Motor neuron (in vitro differentiated cells): ENCODE measurements around the gene CPA1. TPM values are rescaled to one million over a fixed set of nuclear protein-coding genes. Genes with fewer than 3 reads are reported as not detected.

Source experiments
- ATAC-seq, 8 experiments: fragments of 200-7000 bp; cut with Tn5 transposase; replicated peaks in 6 of 8; 2 replicates each; pipeline ENCODE4 v1.8.0; 2021; ENCODE audit warnings: mild to moderate bottlenecking in 8 of 8, moderate library complexity in 8 of 8
- H3K27ac ChIP-seq, 2 donors: fragments of 250-450 bp; sonication (Bioruptor Pico); 2 replicates each; pipeline ENCODE4 v1.9.0; 2021; ENCODE audit warnings: antibody characterized with exemption in 2 of 2, mild to moderate bottlenecking in 2 of 2, moderate library complexity in 1 of 2
- H3K4me1 ChIP-seq, 2 donors: fragments of 250-450 bp; sonication (Bioruptor Pico); replicated peaks in 1 of 2; 2 replicates each; pipeline ENCODE4 v1.6.1; 2021; ENCODE audit warnings: antibody characterized with exemption in 2 of 2, mild to moderate bottlenecking in 2 of 2, moderate library complexity in 1 of 2
- H3K4me3 ChIP-seq, 5 donors: fragments of 250-450 bp; sonication (Bioruptor Pico); 2 replicates each; pipeline ENCODE4 v1.9.0; 2021; ENCODE audit warnings: antibody characterized with exemption in 5 of 5, mild to moderate bottlenecking in 5 of 5, moderate library complexity in 4 of 5
- WGBS, 10 experiments: fragments of 450-650 bp; shearing (Covaris generic); methylation state at CpG; one replicate each; pipeline ENCODE4 v1.0.0; 2022; 5-methylcytosine and 5-hydroxymethylcytosine counted together
- in situ Hi-C, 9 experiments: fragments of 400-800 bp; cut with MboI; loops; one replicate each; pipeline ENCODE4 v1.15.0; 2021; ENCODE audit warnings: low sequenced_read_pairs in 9 of 9, low pct_unique_long_range_greater_than_20kb in 2 of 9; ENCODE audit not compliant: unreplicated experiment in 9 of 9
- total RNA-seq, 8 experiments: library from RNA; unstranded; fragments of 300-600 nt; gene quantifications; 2 replicates each; pipeline versions ENCODE4 v1.2.3 to v1.2.4, GENCODE V29; 2022

CPA1 gene
- total RNA-seq, 8 experiments from 2014 or later: 0.18 to 0.91 (median 0.42) TPM; not detected in 2

DNA sequence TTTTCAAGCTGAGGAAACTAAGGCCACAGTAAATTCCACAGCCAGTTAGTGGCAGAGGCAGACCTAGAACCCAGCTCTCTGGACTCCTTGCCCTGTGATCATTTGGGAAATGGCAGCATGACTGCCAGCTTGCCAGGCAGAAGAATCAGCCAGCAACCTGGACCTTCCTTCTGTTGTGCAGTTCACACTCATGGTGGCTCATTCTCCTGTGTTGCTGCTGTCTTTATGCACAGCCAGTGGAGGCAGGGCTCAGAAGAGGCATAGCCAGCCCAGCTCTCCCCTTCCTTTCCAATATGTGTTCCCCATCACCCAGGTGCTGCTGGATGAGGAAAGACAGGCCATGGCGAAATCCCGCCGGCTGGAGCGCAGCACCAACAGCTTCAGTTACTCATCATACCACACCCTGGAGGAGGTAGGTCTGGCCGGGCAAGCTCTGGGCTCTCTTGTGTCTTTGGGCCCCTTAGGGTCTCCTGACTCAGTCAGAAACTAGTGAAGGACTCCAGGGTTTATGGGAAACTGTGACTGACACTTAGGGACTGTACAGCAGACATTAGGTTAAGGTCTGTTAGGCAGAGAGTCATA is 20.9 kb upstream of the CPA1 start:
- Histone ChIP-seq H3K4me3 (no peak overlapping the region), H3K27ac (no peak overlapping the region), H3K4me1 (peaks cover 14 to 18% of the 10 kb centered on the region in 2 donors)
- no peak for ATAC-seq
- WGBS, 10 experiments: 81 to 96% (median 89%) methylated on average over 3 to 4 of the region's 5 CpGs; no CpG with 5 or more reads in 7 of the 10 experiments
- in situ Hi-C loops: no loop called here

- 75 to 100% (median 89%) methylated on average over 1 to 3 of the region's 3 CpGs; no CpG with 5 or more reads in 3 of the 10 experiments for WGBS, 10 experiments
- H3K27ac ChIP-seq: no peak overlapping the region
- no peak overlapping the region for H3K4me3 ChIP-seq
- H3K4me1 ChIP-seq: peaks cover 26 to 29% of the 10 kb centered on the region in 2 donors
- ATAC-seq: no peak
- in situ Hi-C loops: no loop called here
These were observed 19.8 kb upstream of the CPA1 start for GRCh38 chr7:130360518-130360917.

- Histone ChIP-seq H3K4me1 (peaks cover 24 to 28% of the 10 kb centered on the region in 2 donors), H3K4me3 (no peak overlapping the region), H3K27ac (no peak overlapping the region)
- no peak for ATAC-seq
- in situ Hi-C loops: no loop called here
- 80 to 88% (median 87%) methylated on average over 1 to 6 of the region's 7 CpGs; no CpG with 5 or more reads in 5 of the 10 experiments for WGBS, 10 experiments
These were observed 18.6 kb upstream of the CPA1 start for GRCh38 chr7:130361681-130362080.

DNA sequence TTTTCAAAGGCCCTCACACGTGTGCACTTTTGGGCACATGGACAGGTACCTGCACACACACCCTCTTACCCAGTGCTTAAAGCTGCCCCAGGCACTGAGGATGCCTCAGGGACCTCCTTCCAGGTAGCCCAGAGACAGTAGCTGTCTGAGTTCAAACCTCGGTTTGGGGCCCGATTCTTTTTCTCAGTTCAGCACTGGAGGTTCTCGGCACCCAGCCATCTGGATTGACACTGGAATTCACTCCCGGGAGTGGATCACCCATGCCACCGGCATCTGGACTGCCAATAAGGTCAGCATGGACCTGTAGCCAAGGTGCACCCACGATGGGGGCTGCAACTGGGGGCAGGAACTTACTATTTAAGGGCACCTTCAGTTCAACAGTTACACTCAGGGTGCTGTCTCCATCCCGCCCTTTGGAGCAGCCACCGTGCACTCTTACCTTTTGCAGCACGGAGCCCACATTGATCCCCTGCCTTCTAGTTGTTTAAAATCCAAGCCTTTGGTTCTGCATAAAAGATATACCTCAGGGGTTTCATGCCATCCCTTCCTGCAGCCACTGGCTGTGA is 18.0 kb upstream of the CPA1 start:
- no peak for ATAC-seq
- in situ Hi-C loops: no loop called here
- no peak overlapping the region for H3K27ac ChIP-seq
- H3K4me3 ChIP-seq: no peak overlapping the region
- WGBS, 10 experiments: 40 to 100% (median 89%) methylated on average over 1 to 6 of the region's 10 CpGs; no CpG with 5 or more reads in 4 of the 10 experiments
- peaks cover 23 to 28% of the 10 kb centered on the region in 2 donors for H3K4me1 ChIP-seq

DNA sequence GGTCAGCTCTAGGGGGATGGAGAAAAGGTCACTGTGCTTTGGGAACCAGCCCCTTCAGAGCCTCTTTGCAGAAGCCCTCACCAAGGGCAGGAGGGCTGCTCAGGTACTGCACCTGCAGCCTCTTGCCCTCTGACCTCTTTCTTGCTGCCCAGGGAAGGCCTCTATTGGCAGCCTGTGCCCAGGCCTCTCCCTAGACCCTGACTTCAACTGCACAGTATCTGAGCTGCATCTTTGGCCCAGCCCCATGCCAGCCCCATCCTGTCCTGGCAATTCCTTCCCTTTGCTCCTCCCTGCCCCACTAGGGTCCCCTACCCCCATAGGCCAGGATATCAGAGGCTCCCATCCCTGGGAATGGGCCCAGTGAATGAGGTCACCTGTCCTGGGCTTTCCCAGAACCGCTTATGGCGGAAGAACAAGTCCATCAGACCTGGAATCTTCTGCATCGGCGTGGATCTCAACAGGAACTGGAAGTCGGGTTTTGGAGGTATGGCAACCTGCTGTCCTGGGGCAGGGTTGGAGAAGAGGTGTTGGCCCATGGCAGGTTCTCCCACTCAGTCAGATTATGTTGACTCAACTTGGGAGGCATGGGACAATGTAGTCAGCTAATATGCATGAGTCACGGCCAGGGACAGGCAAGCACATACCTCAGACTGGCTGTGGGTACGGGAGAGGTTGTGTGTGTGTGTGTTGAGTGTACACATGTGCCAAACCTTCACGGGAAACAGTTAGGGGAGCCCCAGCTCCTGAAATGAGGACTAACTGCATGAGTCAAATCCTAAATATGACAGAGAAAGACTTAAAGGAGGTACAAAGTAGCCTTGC is 17.1 kb upstream of the CPA1 start:
- 10 to 100% (median 39%) methylated on average over 2 to 3 of the region's 8 CpGs; no CpG with 5 or more reads in 6 of the 10 experiments for WGBS, 10 experiments
- H3K4me3 ChIP-seq: no peak overlapping the region
- peak in 7 of 8 experiments; percentile 36 to 99 (median 69) for ATAC-seq
- H3K27ac ChIP-seq: no peak overlapping the region
- H3K4me1 ChIP-seq: peaks cover 28 to 36% of the 10 kb centered on the region in 2 donors
- in situ Hi-C loops: no loop called here

GRCh38 chr7:130364451-130364850 is 15.8 kb upstream of the CPA1 start:
- ATAC-seq: no peak
- Histone ChIP-seq H3K4me1 (peaks cover 32 to 41% of the 10 kb centered on the region in 2 donors), H3K4me3 (no peak overlapping the region), H3K27ac (no peak overlapping the region)
- in situ Hi-C loops: no loop called here
- 97 to 100% (median 100%) methylated on average over 1 to 4 of the region's 4 CpGs; no CpG with 5 or more reads in 5 of the 10 experiments for WGBS, 10 experiments

- Histone ChIP-seq H3K4me1 (peaks cover 32 to 42% of the 10 kb centered on the region in 2 donors), H3K27ac (peak overlapping the region; percentile 21 to 62), H3K4me3 (no peak overlapping the region)
- 80 to 100% (median 100%) methylated on average over 1 of the region's 2 CpGs; no CpG with 5 or more reads in 4 of the 10 experiments for WGBS, 10 experiments
- peak in 3 of 8 experiments; percentile 3 to 6 (median 3) for ATAC-seq
- in situ Hi-C loops: no loop called here
These were observed 15.2 kb upstream of the CPA1 start for GRCh38 chr7:130365088-130365487.

- 17 to 100% (median 65%) methylated on average over 1 to 9 of the region's 15 CpGs for WGBS, 10 experiments
- no peak overlapping the region for H3K4me3 ChIP-seq
- peaks cover 32 to 42% of the 10 kb centered on the region in 2 donors for H3K4me1 ChIP-seq
- ATAC-seq: peak in 6 of 8 experiments; percentile 19 to 90 (median 84)
- peak overlapping the region; percentile 26 to 72 for H3K27ac ChIP-seq
- in situ Hi-C loops: no loop called here
These were observed 14.5 kb upstream of the CPA1 start for GRCh38 chr7:130365511-130366441.

- no peak for ATAC-seq
- Histone ChIP-seq H3K27ac (peak overlapping the region in 1 of 2 donors; percentile 72), H3K4me1 (peaks cover 32 to 42% of the 10 kb centered on the region in 2 donors), H3K4me3 (no peak overlapping the region)
- WGBS, 10 experiments: 62 to 100% (median 90%) methylated on average over 1 to 3 of the region's 6 CpGs; no CpG with 5 or more reads in 1 of the 10 experiments
- in situ Hi-C loops: no loop called here
These were observed 13.7 kb upstream of the CPA1 start for GRCh38 chr7:130366564-130366963.

DNA sequence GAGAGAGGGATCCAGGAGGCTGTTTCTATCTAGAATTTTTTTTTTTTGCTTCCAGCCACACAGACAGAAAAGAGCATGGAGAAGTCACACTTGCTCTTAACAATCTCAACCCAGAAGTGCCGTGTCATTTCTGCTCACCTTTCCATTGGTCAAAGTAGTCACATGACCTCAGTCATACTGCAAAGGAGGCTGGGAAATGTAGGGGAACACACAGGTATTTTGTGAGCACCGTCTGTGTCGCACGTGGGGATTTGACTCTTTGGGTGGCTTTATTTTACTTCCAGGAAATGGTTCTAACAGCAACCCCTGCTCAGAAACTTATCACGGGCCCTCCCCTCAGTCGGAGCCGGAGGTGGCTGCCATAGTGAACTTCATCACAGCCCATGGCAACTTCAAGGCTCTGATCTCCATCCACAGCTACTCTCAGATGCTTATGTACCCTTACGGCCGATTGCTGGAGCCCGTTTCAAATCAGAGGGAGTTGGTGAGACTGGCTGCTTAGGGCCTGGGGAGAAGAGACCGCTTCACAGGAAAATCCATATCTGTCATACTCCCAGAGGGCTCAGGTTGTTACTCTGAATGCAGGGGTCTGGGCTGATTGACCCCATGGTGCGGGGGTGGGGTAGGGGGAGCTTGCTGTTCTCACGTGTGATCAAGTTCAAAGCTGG is 13.1 kb upstream of the CPA1 start:
- H3K27ac ChIP-seq: peak overlapping the region in 1 of 2 donors; percentile 3
- H3K4me1 ChIP-seq: peaks cover 32 to 46% of the 10 kb centered on the region in 2 donors
- H3K4me3 ChIP-seq: no peak overlapping the region
- in situ Hi-C loops: no loop called here
- WGBS, 10 experiments: 67 to 100% (median 90%) methylated on average over 1 to 11 of the region's 13 CpGs; no CpG with 5 or more reads in 2 of the 10 experiments
- no peak for ATAC-seq

GRCh38 chr7:130367836-130368746 is 12.2 kb upstream of the CPA1 start:
- in situ Hi-C loops: no loop called here
- Histone ChIP-seq H3K27ac (peak overlapping the region in 1 of 2 donors; percentile 3), H3K4me1 (peaks cover 38 to 54% of the 10 kb centered on the region in 2 donors), H3K4me3 (no peak overlapping the region)
- no peak for ATAC-seq
- 93 to 100% (median 100%) methylated on average over 2 to 12 of the region's 19 CpGs; no CpG with 5 or more reads in 5 of the 10 experiments for WGBS, 10 experiments
